Right atrium auricular region (tissue), 2 donors: ENCODE measurements around the gene PFKFB1. TPM values are rescaled to one million over a fixed set of nuclear protein-coding genes. Genes with fewer than 3 reads are reported as not detected.
A peak's percentile ranks its signal among the peaks of the same experiment; 100 is the strongest.

ENCODE experiments used
- DNase-seq: peaks from one replicate; pipeline ENCODE4 v3.0.0-alpha.2; 2019; ENCODE audit warnings: low spot score
- H3K27ac ChIP-seq, 2 donors: fragments of 200-600 bp; sonication (generic); 1 replicate in 1 of 2; 2 replicates in 1 of 2; pipeline ENCODE4 v1.5.1; 2016 to 2019
- H3K27me3 ChIP-seq, 2 donors: fragments of 200-600 bp; sonication (generic); one replicate each; pipeline versions ENCODE4 v1.5.1 to v1.6.0; 2017 to 2019
- H3K36me3 ChIP-seq: fragments of 200-600 bp; sonication (generic); one replicate; pipeline ENCODE4 v1.5.1; 2016
- H3K4me1 ChIP-seq, 2 donors: fragments of 200-600 bp; sonication (generic); one replicate each; pipeline versions ENCODE4 v1.5.1 to v1.6.0; 2017 to 2019
- H3K4me3 ChIP-seq, 2 donors: fragments of 200-600 bp; sonication (generic); 1 replicate in 1 of 2; 2 replicates in 1 of 2; pipeline ENCODE4 v1.5.1; 2017 to 2019; ENCODE audit warnings: mild to moderate bottlenecking in 1 of 2, moderate library complexity in 1 of 2
- H3K9me3 ChIP-seq, 2 donors: fragments of 200-600 bp; sonication (generic); one replicate each; pipeline ENCODE4 v1.5.1; 2019
- CTCF ChIP-seq, 2 donors: fragments of 200-600 bp; sonication (generic); IDR thresholded peaks; one replicate each; pipeline ENCODE4 v1.5.1; 2019; ENCODE audit warnings: antibody characterized with exemption in 2 of 2
- total RNA-seq, 2 donors: library from RNA; depleted of rRNA; stranded (reverse); fragments of >200 nt; gene quantifications; one replicate each; pipeline ENCODE4 v1.1.0, GENCODE V29; 2016

PFKFB1 gene
- total RNA-seq, 2 donors from 2014 or later: not detected

GRCh38 chrX:55004231-55004630, 10.2 kb upstream of the PFKFB1 start:
- no peak for TF ChIP-seq CTCF (IDR thresholded peaks at IDR 0.05)
- Histone ChIP-seq H3K27ac (no peak overlapping the region), H3K36me3 (peaks cover 12% of the 10 kb centered on the region), H3K9me3 (no peaks in the 10 kb centered on the region), H3K4me1 (peaks cover 0 to 26% of the 10 kb centered on the region in 2 donors), H3K27me3 (no peaks in the 10 kb centered on the region), H3K4me3 (no peak overlapping the region)
- DNase-seq: no peak

- Histone ChIP-seq H3K4me1 (peaks cover 0 to 8% of the 10 kb centered on the region in 2 donors), H3K9me3 (no peaks in the 10 kb centered on the region), H3K27me3 (no peaks in the 10 kb centered on the region), H3K27ac (peak within 1 kb of the TSS; percentile 87), H3K4me3 (peak within 1 kb of the TSS; percentile 58 to 63), H3K36me3 (peaks cover 12% of the 10 kb centered on the region)
- DNase-seq: peak; percentile 94
- no peak for TF ChIP-seq CTCF (IDR thresholded peaks at IDR 0.05)
These were observed 6.0 kb upstream of the PFKFB1 start, which contains the start of gene APEX2 for GRCh38 chrX:54999717-55000598. Gene APEX2 (plus strand): TSS chrX:55000363. CDS start chrX:55000423, 60 bp downstream.

GRCh38 chrX:54995621-54996020, 1.6 kb upstream of the PFKFB1 start:
- H3K27me3 ChIP-seq: no peaks in the 10 kb centered on the region
- no peaks in the 10 kb centered on the region for H3K4me1 ChIP-seq
- no peaks in the 10 kb centered on the region for H3K36me3 ChIP-seq
- H3K4me3 ChIP-seq: no peak overlapping the region
- H3K9me3 ChIP-seq: no peaks in the 10 kb centered on the region
- H3K27ac ChIP-seq: no peak overlapping the region
- no peak for DNase-seq
- no peak for TF ChIP-seq CTCF (IDR thresholded peaks at IDR 0.05)

GRCh38 chrX:54994668-54995351, 822 bp upstream of the PFKFB1 start:
- no peak for TF ChIP-seq CTCF (IDR thresholded peaks at IDR 0.05)
- no peaks in the 10 kb centered on the region for H3K9me3 ChIP-seq
- H3K27ac ChIP-seq: no peak overlapping the region
- no peaks in the 10 kb centered on the region for H3K4me1 ChIP-seq
- H3K4me3 ChIP-seq: no peak overlapping the region
- no peaks in the 10 kb centered on the region for H3K27me3 ChIP-seq
- DNase-seq: no peak
- no peaks in the 10 kb centered on the region for H3K36me3 ChIP-seq

- no peaks in the 10 kb centered on the region for H3K36me3 ChIP-seq
- no peaks in the 10 kb centered on the region for H3K27me3 ChIP-seq
These were observed 921 bp downstream of the PFKFB1 start for GRCh38 chrX:54992911-54993622.

More at GRCh38 chrX:54992911-54993622, 921 bp downstream of the PFKFB1 start:
- no peak for TF ChIP-seq CTCF (IDR thresholded peaks at IDR 0.05)
- no peak overlapping the region for H3K27ac ChIP-seq
- DNase-seq: no peak
- no peak overlapping the region for H3K4me3 ChIP-seq
- no peaks in the 10 kb centered on the region for H3K9me3 ChIP-seq
- no peaks in the 10 kb centered on the region for H3K4me1 ChIP-seq
